Peyer's patch (tissue), 4 donors: ENCODE measurements around the gene SLC9A3. TPM values are rescaled to one million over a fixed set of nuclear protein-coding genes. Genes with fewer than 3 reads are reported as not detected.

Source experiments
- DNase-seq, 3 donors: peaks; one replicate each; pipeline ENCODE4 v3.0.0-alpha.2; 2017 to 2019
- H3K27ac ChIP-seq, 4 donors: fragments of 200-600 bp; sonication (generic); one replicate each; pipeline ENCODE4 v1.5.1; 2016 to 2019
- H3K27me3 ChIP-seq, 2 donors: fragments of 200-600 bp; sonication (generic); one replicate each; pipeline ENCODE4 v1.5.1; 2019
- H3K36me3 ChIP-seq, 3 donors: fragments of 200-600 bp; sonication (generic); one replicate each; pipeline ENCODE4 v1.5.1; 2016 to 2019
- H3K4me1 ChIP-seq, 4 donors: fragments of 200-600 bp; sonication (generic); one replicate each; pipeline ENCODE4 v1.5.1; 2016 to 2019
- H3K4me3 ChIP-seq, 4 donors: fragments of 200-600 bp; sonication (generic); 1 replicate in 3 of 4; 2 replicates in 1 of 4; pipeline ENCODE4 v1.5.1; 2016 to 2019; ENCODE audit warnings: mild to moderate bottlenecking in 1 of 4
- H3K9me3 ChIP-seq, 4 donors: fragments of 200-600 bp; sonication (generic); one replicate each; pipeline ENCODE4 v1.5.1; 2016 to 2019; ENCODE audit warnings: mild to moderate bottlenecking in 1 of 4
- CTCF ChIP-seq, 6 experiments: fragments of 450-650 bp in 4 of 6; fragments of 200-600 bp in 2 of 6; sonication (generic) in 1 of 6; IDR thresholded peaks; one replicate each; pipeline ENCODE4 v1.5.1; 2017 to 2019; ENCODE audit warnings: antibody characterized with exemption in 6 of 6, mild to moderate bottlenecking in 3 of 6, moderate library complexity in 1 of 6
- POLR2A ChIP-seq, 2 donors: fragments of 450-650 bp; IDR thresholded peaks; one replicate each; pipeline ENCODE4 v1.5.1; 2017; ENCODE audit warnings: antibody characterized with exemption in 2 of 2, mild to moderate bottlenecking in 2 of 2, moderate library complexity in 2 of 2
- total RNA-seq, 4 donors: library from RNA; depleted of rRNA; stranded (reverse); fragments of >200 nt; gene quantifications; one replicate each; pipeline ENCODE4 v1.1.0, GENCODE V29; 2016

The SLC9A3 gene
- total RNA-seq, 4 donors from 2014 or later, result 16.5 to 320 (median 283) TPM

- Histone ChIP-seq H3K9me3 (no peaks in the 10 kb centered on the region), H3K27me3 (no peaks in the 10 kb centered on the region), H3K27ac (no peak overlapping the region), H3K4me1 (no peaks in the 10 kb centered on the region), H3K36me3 (peaks cover 0 to 85% (median 0%) of the 10 kb centered on the region in 3 donors), H3K4me3 (no peak overlapping the region)
- peak in 2 of 3 donors; percentile 18 to 26 for DNase-seq
- no peak for TF ChIP-seq CTCF (IDR thresholded peaks at IDR 0.05)
- no peak for TF ChIP-seq POLR2A (IDR thresholded peaks at IDR 0.05)
These were observed 60.9 kb downstream of the SLC9A3 start for GRCh38 chr5:463301-463700.

DNA sequence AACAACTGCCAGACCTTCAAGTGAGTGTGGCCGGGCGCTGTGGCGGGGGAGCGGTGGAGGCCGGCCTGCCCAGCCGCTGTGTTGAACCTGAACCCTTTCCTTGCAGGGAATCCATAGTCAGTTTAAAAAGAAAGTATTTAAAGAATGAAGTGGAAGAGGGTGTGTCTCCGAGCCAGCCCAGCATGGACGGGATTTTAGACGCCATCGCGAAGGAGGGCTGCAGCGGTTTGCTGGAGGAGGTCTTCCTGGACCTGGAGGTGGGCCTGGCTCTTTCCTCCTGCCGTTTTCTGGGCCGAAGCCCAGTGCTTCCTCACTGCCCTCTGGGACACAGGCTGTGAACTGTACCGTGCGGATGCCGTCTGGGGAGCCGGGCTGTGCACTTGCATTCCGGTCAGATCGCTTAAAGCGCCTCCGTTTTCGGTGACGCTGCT is 62.2 kb downstream of the SLC9A3 start:
- DNase-seq, result peak in 2 of 3 donors; percentile 37 to 42
- H3K36me3 ChIP-seq, result peaks cover 0 to 96% (median 0%) of the 10 kb centered on the region in 3 donors
- no peak overlapping the region for H3K27ac ChIP-seq
- H3K9me3 ChIP-seq, result no peaks in the 10 kb centered on the region
- TF ChIP-seq CTCF (IDR thresholded peaks at IDR 0.05), result no peak
- TF ChIP-seq POLR2A (IDR thresholded peaks at IDR 0.05), result no peak
- H3K4me1 ChIP-seq, result no peaks in the 10 kb centered on the region
- no peak overlapping the region for H3K4me3 ChIP-seq
- H3K27me3 ChIP-seq, result no peaks in the 10 kb centered on the region

DNA sequence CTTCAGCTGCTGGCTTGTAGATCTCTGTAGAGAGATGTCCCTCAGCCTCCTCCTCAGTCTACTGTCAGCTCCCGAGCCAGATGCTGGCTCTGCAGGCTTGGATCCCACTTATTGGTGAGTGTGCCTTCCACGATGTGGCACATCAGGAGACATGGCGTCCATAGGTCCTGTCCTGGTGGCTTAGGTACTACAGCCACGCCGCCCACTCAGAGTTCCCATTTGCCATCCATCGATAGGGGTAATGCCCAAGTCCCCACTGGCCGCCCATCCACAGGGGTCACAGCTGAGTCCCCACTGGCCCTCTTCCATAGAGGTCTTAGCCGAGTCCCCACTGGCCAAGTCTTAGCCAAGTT is 64.0 kb downstream of the SLC9A3 start:
- Histone ChIP-seq H3K27me3 (no peaks in the 10 kb centered on the region), H3K36me3 (peaks cover 0 to 94% (median 0%) of the 10 kb centered on the region in 3 donors), H3K9me3 (no peaks in the 10 kb centered on the region), H3K4me3 (no peak overlapping the region), H3K27ac (no peak overlapping the region), H3K4me1 (no peaks in the 10 kb centered on the region)
- peak in 2 of 3 donors; percentile 34 to 40 for DNase-seq
- TF ChIP-seq POLR2A (IDR thresholded peaks at IDR 0.05), result no peak
- TF ChIP-seq CTCF (IDR thresholded peaks at IDR 0.05), result no peak

DNA sequence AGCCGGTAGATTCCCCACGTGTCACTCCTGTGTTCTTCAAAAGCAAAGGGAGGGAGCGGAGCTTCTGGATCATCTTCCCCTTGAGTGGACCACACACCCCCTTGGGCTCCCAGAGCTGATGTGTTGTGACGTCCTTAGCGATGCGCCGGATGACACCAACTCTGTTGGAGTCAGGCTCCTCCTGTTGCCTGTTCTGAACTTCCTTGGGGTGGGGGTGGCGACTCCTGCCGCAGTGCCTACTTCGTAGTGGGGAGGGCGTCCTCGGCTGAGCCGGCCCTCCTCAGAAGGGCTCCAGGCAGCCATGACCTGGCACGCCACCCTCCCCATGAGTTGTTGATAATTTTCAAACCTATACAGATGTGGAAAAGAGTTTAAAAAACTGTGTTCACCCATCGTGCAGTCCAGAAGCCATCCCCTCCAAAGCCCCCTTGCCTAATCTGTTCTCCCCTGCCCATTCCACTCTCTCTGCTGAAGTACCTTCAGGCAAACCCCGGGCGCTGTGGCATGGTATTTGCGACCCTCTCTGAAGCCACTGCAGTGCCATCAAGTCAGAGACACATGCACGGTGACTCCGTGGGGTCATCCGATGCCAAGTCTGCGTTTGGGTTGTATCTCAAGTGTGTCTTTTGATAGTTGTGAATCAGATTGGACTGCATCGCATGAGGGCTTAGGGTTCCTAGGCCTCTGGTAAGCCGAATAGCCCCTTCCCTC is 64.5 kb downstream of the SLC9A3 start:
- no peak for TF ChIP-seq CTCF (IDR thresholded peaks at IDR 0.05)
- TF ChIP-seq POLR2A (IDR thresholded peaks at IDR 0.05), result no peak
- H3K27me3 ChIP-seq, result no peaks in the 10 kb centered on the region
- peak in 2 of 3 donors; percentile 15 to 44 for DNase-seq
- no peak overlapping the region for H3K27ac ChIP-seq
- no peaks in the 10 kb centered on the region for H3K4me1 ChIP-seq
- no peak overlapping the region for H3K4me3 ChIP-seq
- H3K9me3 ChIP-seq, result no peaks in the 10 kb centered on the region
- peaks cover 0 to 94% (median 0%) of the 10 kb centered on the region in 3 donors for H3K36me3 ChIP-seq

GRCh38 chr5:458547-459353 is 65.5 kb downstream of the SLC9A3 start:
- Histone ChIP-seq H3K4me1 (no peaks in the 10 kb centered on the region), H3K27ac (no peak overlapping the region), H3K4me3 (no peak overlapping the region), H3K9me3 (no peaks in the 10 kb centered on the region), H3K27me3 (no peaks in the 10 kb centered on the region), H3K36me3 (peaks cover 0 to 93% (median 0%) of the 10 kb centered on the region in 3 donors)
- peak in 2 of 3 donors; percentile 27 to 40 for DNase-seq
- TF ChIP-seq POLR2A (IDR thresholded peaks at IDR 0.05), result no peak
- TF ChIP-seq CTCF (IDR thresholded peaks at IDR 0.05), result no peak
